ENCODE data around the gene SEBOX.

GRCh38 chr17:28385406-28385805, 20.4 kb upstream of the SEBOX start:
- TF ChIP-seq CTCF (conservative IDR thresholded peaks at IDR 0.05; ENCODE audit: low read depth, low read length) = no peak
- TF ChIP-seq EZH2phosphoT487 (IDR thresholded peaks at IDR 0.05; ENCODE audit: borderline replicate concordance, low read length) = no peak
- TF ChIP-seq EZH2 (IDR thresholded peaks at IDR 0.05; ENCODE audit: low read length, unreplicated experiment) = no peak
